ENCODE measurements around the gene MNX1.

DNA sequence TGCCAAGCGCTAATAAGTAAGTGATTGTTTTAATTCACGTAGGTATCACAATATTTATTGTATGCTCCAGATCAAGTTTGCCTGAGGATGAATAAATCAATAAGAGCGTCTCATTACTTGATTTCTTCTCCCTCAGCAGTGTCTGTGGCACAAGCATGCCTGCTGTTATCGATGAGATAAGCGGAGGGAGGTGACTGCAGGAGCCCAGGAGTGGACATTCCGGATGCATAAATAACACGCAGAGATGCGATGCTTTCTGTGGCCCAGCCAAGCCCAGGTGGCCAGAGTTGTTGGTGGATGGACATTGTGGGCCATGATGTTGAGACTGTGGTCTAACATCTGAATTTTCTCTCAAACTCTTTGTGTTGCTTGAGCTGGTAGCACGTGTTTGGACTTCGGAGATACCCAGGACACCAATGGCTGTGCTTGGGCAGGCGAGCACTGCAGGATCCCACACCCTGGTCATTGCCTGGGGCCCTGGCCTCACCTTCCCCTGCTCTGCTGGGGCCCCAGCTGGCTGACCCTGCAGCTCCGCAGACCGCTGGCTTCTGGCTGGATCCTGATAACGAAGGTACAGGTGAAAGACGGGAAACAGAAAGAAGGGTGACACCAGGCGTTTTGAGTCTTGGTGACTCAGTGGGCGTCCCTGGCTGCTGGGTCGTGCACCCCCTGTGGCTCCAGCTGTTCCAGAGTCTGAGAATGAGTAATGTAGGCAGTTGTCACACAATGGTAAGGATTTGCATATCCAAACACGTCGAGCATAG, 31.2 kb upstream of the MNX1 start:
- TF ChIP-seq CTCF (conservative IDR thresholded peaks at IDR 0.05; ENCODE audit: low read depth, low read length) (no peak), EZH2 (IDR thresholded peaks at IDR 0.05; ENCODE audit: borderline replicate concordance, low read depth, low read length, poor library complexity, severe bottlenecking) (no peak)

All from A673 (cell line).